Natural killer cell (primary cell): ENCODE data around the gene CGNL1. TPM values are rescaled to one million over a fixed set of nuclear protein-coding genes. Genes with fewer than 3 reads are reported as not detected.

ENCODE experiments used
- ATAC-seq, 3 donors: fragments of 150-1000 bp in 2 of 3; fragments of 200-7000 bp in 1 of 3; cut with Tn5 transposase; 1 replicate in 1 of 3; 2 replicates in 2 of 3; pipeline ENCODE4 v1.10.0; 2021; ENCODE audit warnings: mild to moderate bottlenecking in 2 of 3, moderate library complexity in 2 of 3
- DNase-seq, 2 donors: peaks; one replicate each; pipeline versions ENCODE4 v3.0.0 to v3.0.0-alpha.2; 2013 to 2021; ENCODE audit warnings: mixed read lengths in 1 of 2
- H3K27ac ChIP-seq: one replicate; pipeline ENCODE4 v1.5.1; 2013; ENCODE audit warnings: mild to moderate bottlenecking, low read length
- H3K27me3 ChIP-seq: one replicate; pipeline ENCODE4 v1.6.1; 2013; ENCODE audit warnings: low read length; ENCODE audit not compliant: control insufficient read depth, insufficient read depth
- H3K36me3 ChIP-seq: one replicate; pipeline ENCODE4 v1.6.1; 2013; ENCODE audit warnings: low read length; ENCODE audit not compliant: control insufficient read depth, insufficient read depth
- H3K4me1 ChIP-seq: one replicate; pipeline ENCODE4 v1.6.1; 2013; ENCODE audit warnings: low read length; ENCODE audit not compliant: control insufficient read depth, insufficient read depth
- H3K4me3 ChIP-seq: one replicate; pipeline ENCODE4 v1.5.1; 2013; ENCODE audit warnings: low read length
- H3K9me3 ChIP-seq: one replicate; pipeline ENCODE4 v1.6.1; 2013; ENCODE audit warnings: low read length; ENCODE audit not compliant: control insufficient read depth, insufficient read depth
- H3K27ac Mint-ChIP-seq, 2 donors: one replicate each; pipeline ENCODE4 v1.8.0; 2022; ENCODE audit warnings: mild to moderate bottlenecking in 2 of 2, mixed read lengths in 2 of 2, moderate library complexity in 1 of 2
- H3K27me3 Mint-ChIP-seq, 2 donors: one replicate each; pipeline ENCODE4 v1.8.0; 2022; ENCODE audit warnings: low read depth in 2 of 2, mixed read lengths in 2 of 2
- H3K36me3 Mint-ChIP-seq: one replicate; pipeline ENCODE4 v1.8.0; 2022; ENCODE audit warnings: mixed read lengths
- H3K4me1 Mint-ChIP-seq, 2 donors: one replicate each; pipeline ENCODE4 v1.8.0; 2022; ENCODE audit warnings: mixed read lengths in 2 of 2
- H3K4me3 Mint-ChIP-seq: one replicate; pipeline ENCODE4 v1.8.0; 2022; ENCODE audit warnings: mild to moderate bottlenecking, moderate library complexity, mixed read lengths
- H3K9me3 Mint-ChIP-seq, 2 donors: one replicate each; pipeline ENCODE4 v1.8.0; 2022; ENCODE audit warnings: mixed read lengths in 2 of 2
- CTCF ChIP-seq: fragments of 200-600 bp; IDR thresholded peaks from one replicate; pipeline ENCODE4 v1.8.0; 2022; ENCODE audit warnings: antibody characterized with exemption
- WGBS: methylation state at CpG from one replicate; pipeline ENCODE4 v1.1.7; 2013; ENCODE audit warnings: missing lambda C conversion rate; ENCODE audit not compliant: insufficient coverage; 5-methylcytosine and 5-hydroxymethylcytosine counted together
- intact Hi-C: fragments of 100-400 bp; cut with micrococcal nuclease; formaldehyde crosslinking; loops from one replicate; pipeline ENCODE4 v1.14.2; 2022
- total RNA-seq, 4 donors: library from RNA; stranded (reverse); fragments of 120-200 nt in 1 of 4; gene quantifications; one replicate each; pipeline versions ENCODE4 v1.2.3 to v1.2.4, GENCODE V29; 2013 to 2022

Gene CGNL1
- total RNA-seq, 3 donors from 2014 or later (not counting 1 experiment from before 2014, with no cell fraction given), result not detected

- no peaks in the 10 kb centered on the region for H3K9me3 ChIP-seq
- H3K9me3 Mint-ChIP-seq, result no peaks in the 10 kb centered on the region
- no peaks in the 10 kb centered on the region for H3K4me1 Mint-ChIP-seq
- H3K4me3 Mint-ChIP-seq, result no peak overlapping the region
- H3K4me3 ChIP-seq, result no peak overlapping the region
- no peak for ATAC-seq
- no peaks in the 10 kb centered on the region for H3K36me3 ChIP-seq
- no peak for TF ChIP-seq CTCF
- H3K4me1 ChIP-seq, result no peaks in the 10 kb centered on the region
- H3K36me3 Mint-ChIP-seq, result no peaks in the 10 kb centered on the region
- H3K27me3 Mint-ChIP-seq, result peaks cover 14 to 25% of the 10 kb centered on the region in 2 donors
- H3K27me3 ChIP-seq, result no peaks in the 10 kb centered on the region
- intact Hi-C loops, result no loop called here
- 67% methylated on average over 10 of the region's 10 CpGs for WGBS
- H3K27ac Mint-ChIP-seq, result no peak overlapping the region
- DNase-seq, result no peak
- no peak overlapping the region for H3K27ac ChIP-seq
Measured at GRCh38 chr15:57353317-57353804, 22.9 kb upstream of the CGNL1 start.

- H3K27me3 ChIP-seq, result no peaks in the 10 kb centered on the region
- no peak for TF ChIP-seq CTCF
- 79% methylated on average over 7 of the region's 7 CpGs for WGBS
- no peaks in the 10 kb centered on the region for H3K9me3 ChIP-seq
- DNase-seq, result no peak
- H3K4me1 ChIP-seq, result no peaks in the 10 kb centered on the region
- no peaks in the 10 kb centered on the region for H3K36me3 Mint-ChIP-seq
- no peaks in the 10 kb centered on the region for H3K36me3 ChIP-seq
- intact Hi-C loops, result no loop called here
- H3K4me1 Mint-ChIP-seq, result no peaks in the 10 kb centered on the region
- no peak overlapping the region for H3K27ac Mint-ChIP-seq
- no peak overlapping the region for H3K27ac ChIP-seq
- H3K4me3 Mint-ChIP-seq, result no peak overlapping the region
- no peak for ATAC-seq
- H3K27me3 Mint-ChIP-seq, result peaks cover 14 to 25% of the 10 kb centered on the region in 2 donors
- H3K4me3 ChIP-seq, result no peak overlapping the region
- no peaks in the 10 kb centered on the region for H3K9me3 Mint-ChIP-seq
Measured at GRCh38 chr15:57354436-57355123, 21.7 kb upstream of the CGNL1 start.

GRCh38 chr15:57355259-57355658 is 21.0 kb upstream of the CGNL1 start:
- no peak for ATAC-seq
- no peak for TF ChIP-seq CTCF
- intact Hi-C loops, result no loop called here
- no peak overlapping the region for H3K4me3 ChIP-seq
- H3K9me3 ChIP-seq, result no peaks in the 10 kb centered on the region
- H3K36me3 Mint-ChIP-seq, result no peaks in the 10 kb centered on the region
- no peaks in the 10 kb centered on the region for H3K36me3 ChIP-seq
- no peak overlapping the region for H3K4me3 Mint-ChIP-seq
- H3K9me3 Mint-ChIP-seq, result no peaks in the 10 kb centered on the region
- no peak for DNase-seq
- no peaks in the 10 kb centered on the region for H3K4me1 Mint-ChIP-seq
- WGBS, result 89% methylated on average over 8 of the region's 8 CpGs
- H3K27ac ChIP-seq, result no peak overlapping the region
- H3K4me1 ChIP-seq, result no peaks in the 10 kb centered on the region
- peaks cover 14 to 25% of the 10 kb centered on the region in 2 donors for H3K27me3 Mint-ChIP-seq
- H3K27ac Mint-ChIP-seq, result no peak overlapping the region
- no peaks in the 10 kb centered on the region for H3K27me3 ChIP-seq

GRCh38 chr15:57356178-57356577 is 20.1 kb upstream of the CGNL1 start:
- ATAC-seq, result no peak
- Histone ChIP-seq H3K9me3 (no peaks in the 10 kb centered on the region), H3K36me3 (no peaks in the 10 kb centered on the region), H3K4me3 (no peak overlapping the region), H3K4me1 (no peaks in the 10 kb centered on the region), H3K27ac (no peak overlapping the region), H3K27me3 (no peaks in the 10 kb centered on the region)
- no peaks in the 10 kb centered on the region for H3K36me3 Mint-ChIP-seq
- H3K9me3 Mint-ChIP-seq, result no peaks in the 10 kb centered on the region
- no peak overlapping the region for H3K27ac Mint-ChIP-seq
- no peak overlapping the region for H3K4me3 Mint-ChIP-seq
- H3K4me1 Mint-ChIP-seq, result no peaks in the 10 kb centered on the region
- TF ChIP-seq CTCF, result no peak
- intact Hi-C loops, result no loop called here
- DNase-seq, result no peak
- H3K27me3 Mint-ChIP-seq, result peaks cover 14 to 25% of the 10 kb centered on the region in 2 donors
